ENCODE measurements around the gene BCAR3.

BCAR3 gene

DNA sequence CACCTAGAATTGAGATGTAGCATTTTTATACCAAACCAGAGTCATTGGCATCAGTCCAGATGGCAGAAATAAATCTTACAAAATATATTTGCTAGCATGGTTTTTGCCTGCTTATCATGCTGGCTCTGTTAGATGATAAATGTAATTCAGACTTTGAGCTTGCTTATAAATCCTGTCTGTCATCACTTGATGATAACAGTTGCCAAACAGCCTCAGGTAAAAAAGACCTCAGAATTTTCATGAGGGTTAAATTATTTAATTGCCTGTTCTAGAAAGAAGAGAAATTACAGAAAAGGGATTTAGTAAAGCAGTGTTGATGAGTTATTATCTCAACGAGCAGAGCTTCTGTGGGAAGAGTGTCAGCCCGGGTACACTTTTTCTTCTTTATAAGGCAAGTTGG lies 150.4 kb downstream of the BCAR3 start:
- no peak for DNase-seq

DNA sequence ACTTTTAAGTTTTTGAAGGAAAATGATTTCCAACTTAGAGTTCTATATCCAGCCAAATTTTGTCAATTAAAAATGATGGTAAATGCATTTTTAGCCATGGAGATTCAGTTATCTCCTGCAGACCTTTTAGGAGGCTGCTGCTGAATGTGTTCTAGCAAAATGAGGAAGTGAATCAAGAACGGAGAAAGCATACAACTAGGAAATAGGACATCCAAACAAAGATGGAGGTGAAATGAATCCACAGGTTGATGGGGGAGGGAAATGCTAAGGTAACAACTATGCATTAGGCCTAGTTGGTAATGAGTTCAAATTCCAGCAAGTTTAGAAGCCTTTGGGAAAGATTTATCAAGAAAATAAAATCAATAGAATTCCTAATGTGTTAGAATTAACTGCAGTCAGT lies 153.2 kb downstream of the BCAR3 start:
- no peak for DNase-seq

DNA sequence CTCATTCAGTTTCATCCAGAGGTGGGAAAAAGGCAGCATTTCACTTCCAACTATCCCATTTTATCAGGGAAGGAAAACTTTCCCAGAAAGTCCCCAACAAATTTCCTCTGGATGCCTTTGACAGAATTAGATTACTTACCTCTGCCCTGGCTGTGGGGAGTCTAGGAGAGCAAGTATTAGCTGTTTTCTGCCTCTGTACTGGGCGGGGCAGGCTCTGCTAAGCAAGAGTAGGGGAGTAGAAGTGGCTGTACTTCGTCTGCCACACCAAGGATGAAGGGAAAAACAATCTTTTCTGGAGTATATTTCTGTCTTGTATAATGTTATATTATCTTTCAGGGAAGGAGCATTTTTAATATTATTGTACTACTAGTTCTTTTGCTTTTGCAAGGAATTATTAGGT lies 155.2 kb downstream of the BCAR3 start:
- DNase-seq: no peak

DNA sequence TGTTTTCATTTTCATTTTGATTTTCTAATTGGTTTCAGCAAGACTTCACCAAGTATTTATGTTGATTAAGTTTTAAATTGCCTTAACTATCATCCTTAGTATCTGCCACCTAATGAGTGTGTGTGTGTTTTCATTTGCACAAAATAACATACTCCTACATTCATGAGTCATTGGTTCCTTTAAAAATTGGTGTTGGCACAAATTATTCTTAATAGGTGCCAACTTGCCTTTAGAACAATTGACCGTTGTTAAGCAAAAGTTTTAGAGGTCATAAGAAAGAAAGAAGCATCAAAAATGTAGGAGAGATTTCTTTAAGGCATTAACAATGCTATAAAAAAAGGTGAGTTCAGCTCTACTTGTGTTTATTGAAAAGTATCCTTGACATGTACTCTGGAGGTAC lies 156.2 kb downstream of the BCAR3 start:
- no peak for DNase-seq

DNA sequence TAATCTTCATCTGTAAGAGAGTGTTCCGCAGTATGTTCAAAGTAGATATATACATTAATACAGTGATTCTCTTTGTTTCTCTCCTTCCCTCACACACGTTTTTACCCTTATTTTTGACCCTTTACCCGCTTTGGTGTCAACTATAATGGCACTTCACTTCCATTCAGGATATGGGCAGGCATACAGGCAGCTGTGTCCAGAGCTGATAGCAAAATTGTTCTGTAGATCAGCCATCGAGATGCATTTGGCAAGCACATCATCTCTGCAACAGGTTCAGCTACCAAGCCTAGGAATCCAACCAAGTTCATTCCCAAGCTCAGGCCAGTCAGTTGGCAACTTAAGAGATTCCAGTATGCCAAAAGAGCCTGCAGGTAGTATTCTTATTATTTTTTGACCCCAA lies 158.9 kb downstream of the BCAR3 start:
- DNase-seq: no peak

DNA sequence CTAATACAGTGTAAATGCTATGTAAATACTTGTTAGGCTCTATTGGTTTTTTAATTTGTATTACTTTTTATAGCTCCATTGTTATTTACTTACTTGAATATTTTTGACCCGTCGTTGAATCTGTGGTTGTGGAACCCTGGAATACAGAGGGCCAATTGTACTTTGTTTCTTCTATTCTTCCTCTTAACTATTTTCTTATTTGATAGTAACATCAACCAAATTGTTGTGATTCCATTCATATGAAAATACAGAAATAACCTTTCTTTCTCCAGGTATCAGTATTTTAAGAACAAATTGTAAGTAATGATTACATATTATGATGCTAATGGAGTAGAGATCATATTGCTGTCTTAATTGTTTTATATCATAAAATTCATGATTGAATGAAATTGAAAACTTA lies 160.0 kb downstream of the BCAR3 start:
- no peak for DNase-seq

DNA sequence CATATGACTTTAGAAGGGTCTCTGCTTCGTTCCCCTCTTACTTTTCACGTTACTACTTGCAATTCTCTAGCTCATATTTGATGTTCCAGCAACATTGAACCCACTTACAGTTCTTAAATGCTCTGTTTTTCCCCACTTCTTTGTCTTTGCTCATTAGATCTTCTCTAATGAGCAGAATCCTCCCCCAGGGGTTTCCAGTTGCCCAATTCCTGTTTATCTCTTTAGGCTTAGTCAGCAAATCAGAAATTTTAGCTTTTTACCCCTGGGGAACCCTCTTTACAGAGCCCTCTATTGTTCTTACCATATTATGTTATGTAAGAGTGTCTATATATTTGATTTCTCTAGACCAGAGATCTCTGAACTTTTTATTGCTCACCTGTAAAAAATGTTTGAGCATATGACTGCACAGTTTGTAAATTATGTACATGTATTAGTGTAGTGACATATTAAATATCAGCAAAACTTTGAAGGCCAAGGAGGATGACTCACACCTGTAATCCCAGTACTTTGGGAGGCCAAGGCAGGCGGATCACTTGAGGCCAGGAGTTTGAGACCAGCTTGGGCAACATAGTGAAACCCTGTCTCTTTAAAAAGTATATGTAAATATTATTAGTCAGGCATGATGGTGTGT lies 162.3 kb downstream of the BCAR3 start:
- DNase-seq: no peak

DNA sequence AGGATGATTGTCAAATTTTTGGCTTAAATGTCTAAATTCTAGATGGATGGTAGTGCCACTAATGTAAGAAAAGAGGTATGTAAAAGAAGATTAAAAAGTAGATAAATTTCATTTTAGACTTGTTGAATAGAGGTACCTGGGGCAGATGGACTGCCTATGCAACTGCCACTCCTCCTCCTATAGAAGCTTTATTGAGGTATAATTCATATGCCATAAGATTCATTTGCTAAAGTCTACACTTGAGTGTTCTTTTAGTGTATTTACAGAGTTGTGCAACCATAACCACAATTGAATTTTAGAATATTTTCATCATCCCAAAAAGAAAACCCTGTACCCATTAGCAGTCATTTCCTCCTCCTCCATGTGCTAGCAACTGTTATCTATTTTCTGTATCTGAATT lies 163.1 kb downstream of the BCAR3 start:
- DNase-seq: no peak

DNA sequence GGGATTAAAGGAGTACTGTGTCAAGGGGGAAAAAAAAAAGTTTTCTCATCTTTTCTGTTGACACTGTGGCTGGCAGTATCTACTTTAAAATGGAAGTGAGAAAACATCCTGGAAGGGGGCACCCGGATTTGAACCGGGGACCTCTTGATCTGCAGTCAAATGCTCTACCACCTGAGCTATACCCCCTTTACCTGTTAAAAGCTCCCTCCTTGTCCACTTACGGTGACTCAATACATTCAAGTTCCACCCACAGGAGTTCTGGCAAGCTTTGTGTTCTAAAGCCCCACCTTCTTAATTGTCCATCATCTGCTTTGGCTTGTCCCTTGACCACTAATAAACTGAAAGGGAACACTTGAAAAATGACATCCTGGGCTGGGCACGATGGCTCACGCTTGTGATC lies 165.5 kb downstream of the BCAR3 start:
- DNase-seq: no peak
